ENCODE data around the gene TRIP13. TPM values are rescaled to one million over a fixed set of nuclear protein-coding genes. Genes with fewer than 3 reads are reported as not detected.
A peak's percentile ranks its signal among the peaks of the same experiment; 100 is the strongest.

The TRIP13 gene
- total RNA-seq, 1 experiment from 2014 or later = 45.9 TPM

DNA sequence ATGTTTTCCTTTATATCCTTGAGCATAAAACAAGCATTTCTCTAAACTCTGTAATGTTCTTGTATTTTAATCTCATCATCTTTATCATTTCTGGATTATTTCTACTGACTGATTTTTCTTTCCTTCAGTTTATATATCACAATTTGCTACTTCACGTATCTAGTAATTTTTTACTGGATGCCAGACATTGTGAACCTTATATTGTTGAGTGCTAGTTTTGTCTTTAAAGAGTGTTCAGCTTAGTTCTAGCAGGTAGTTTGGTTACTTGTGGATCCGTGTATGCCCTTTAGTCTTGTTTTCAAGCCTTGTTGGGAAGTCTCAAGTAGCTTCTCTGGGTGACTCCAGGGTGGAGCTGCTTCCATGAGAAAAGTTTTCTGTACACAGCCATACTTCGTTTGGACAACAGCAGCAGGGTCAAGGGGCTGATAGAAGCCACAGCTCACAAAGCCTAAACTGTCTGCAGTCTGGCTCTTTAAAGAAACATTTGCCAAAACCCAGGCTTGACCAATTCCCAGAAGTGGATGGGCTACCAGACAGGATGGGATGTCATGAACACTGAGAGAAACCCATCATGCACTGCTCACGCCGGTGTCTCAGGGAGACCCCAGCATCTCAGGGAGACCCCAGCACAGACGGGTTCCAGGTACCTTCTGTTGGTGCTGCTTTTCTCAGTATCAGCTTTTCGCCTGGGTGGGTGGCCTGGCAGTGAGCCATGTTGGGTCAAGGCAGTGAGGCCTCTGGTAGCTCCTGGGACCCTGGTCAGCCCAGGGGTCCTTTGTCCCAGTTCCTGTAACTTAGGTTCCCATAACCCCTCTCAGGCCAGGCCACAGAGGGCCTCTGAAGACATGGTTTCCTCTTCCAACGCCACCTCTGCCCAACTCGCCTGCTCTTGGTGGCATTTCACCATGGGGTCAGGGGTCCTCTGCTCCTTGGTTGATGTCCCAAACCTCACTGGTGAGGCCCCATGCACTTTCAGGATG is 29.1 kb downstream of the TRIP13 start:
- Histone ChIP-seq H3K4me1 (ENCODE audit: control insufficient read depth, insufficient read depth, low read length) (peaks cover 20% of the 10 kb centered on the region), H3K27ac (ENCODE audit: low read length) (no peak overlapping the region; the same call in 1 of the 2 replicates), H3K4me3 (ENCODE audit: low read depth in 2 of 2, low read length in 2 of 2) (no peak overlapping the region), H3K9me3 (ENCODE audit: control insufficient read depth, insufficient read depth, low read depth, low read length) (no peaks in the 10 kb centered on the region), H3K27me3 (ENCODE audit: control insufficient read depth, insufficient read depth, low read length) (no peaks in the 10 kb centered on the region; the same call in 1 of the 2 replicates), H3K36me3 (ENCODE audit: control insufficient read depth, insufficient read depth, low read length) (peaks cover 10% of the 10 kb centered on the region)
- TF ChIP-seq, protein P1, sequence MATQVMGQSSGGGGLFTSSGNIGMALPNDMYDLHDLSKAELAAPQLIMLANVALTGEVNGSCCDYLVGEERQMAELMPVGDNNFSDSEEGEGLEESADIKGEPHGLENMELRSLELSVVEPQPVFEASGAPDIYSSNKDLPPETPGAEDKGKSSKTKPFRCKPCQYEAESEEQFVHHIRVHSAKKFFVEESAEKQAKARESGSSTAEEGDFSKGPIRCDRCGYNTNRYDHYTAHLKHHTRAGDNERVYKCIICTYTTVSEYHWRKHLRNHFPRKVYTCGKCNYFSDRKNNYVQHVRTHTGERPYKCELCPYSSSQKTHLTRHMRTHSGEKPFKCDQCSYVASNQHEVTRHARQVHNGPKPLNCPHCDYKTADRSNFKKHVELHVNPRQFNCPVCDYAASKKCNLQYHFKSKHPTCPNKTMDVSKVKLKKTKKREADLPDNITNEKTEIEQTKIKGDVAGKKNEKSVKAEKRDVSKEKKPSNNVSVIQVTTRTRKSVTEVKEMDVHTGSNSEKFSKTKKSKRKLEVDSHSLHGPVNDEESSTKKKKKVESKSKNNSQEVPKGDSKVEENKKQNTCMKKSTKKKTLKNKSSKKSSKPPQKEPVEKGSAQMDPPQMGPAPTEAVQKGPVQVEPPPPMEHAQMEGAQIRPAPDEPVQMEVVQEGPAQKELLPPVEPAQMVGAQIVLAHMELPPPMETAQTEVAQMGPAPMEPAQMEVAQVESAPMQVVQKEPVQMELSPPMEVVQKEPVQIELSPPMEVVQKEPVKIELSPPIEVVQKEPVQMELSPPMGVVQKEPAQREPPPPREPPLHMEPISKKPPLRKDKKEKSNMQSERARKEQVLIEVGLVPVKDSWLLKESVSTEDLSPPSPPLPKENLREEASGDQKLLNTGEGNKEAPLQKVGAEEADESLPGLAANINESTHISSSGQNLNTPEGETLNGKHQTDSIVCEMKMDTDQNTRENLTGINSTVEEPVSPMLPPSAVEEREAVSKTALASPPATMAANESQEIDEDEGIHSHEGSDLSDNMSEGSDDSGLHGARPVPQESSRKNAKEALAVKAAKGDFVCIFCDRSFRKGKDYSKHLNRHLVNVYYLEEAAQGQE (IDR thresholded peaks at IDR 0.05; ENCODE audit: insufficient read depth in 1 of 2, low read depth in 2 of 2, low read length in 1 of 2) = no peak
- TF ChIP-seq CTCF (IDR thresholded peaks at IDR 0.05) (no peak), TCF7L2 (IDR thresholded peaks at IDR 0.05; ENCODE audit: low read depth, low read length) (no peak), POLR2AphosphoS5 (IDR thresholded peaks at IDR 0.05; ENCODE audit: low read depth, low read length) (no peak), SIN3A (IDR thresholded peaks at IDR 0.05; ENCODE audit: borderline replicate concordance, insufficient read depth, low read depth, low read length) (no peak)
- CTCF ChIA-PET = interaction anchor here (1.0 kb wide), 2 partner anchors 86 to 132 kb away, joined by 3 to 6 read pairs; no protein-coding TSS in a partner anchor
- no TSS peak for BruUV-seq (replicated peaks)
- DNase-seq (ENCODE audit: low read depth, low spot score) = no peak
- intact Hi-C loops (cut with micrococcal nuclease; ENCODE audit: unreplicated experiment) (loop anchor here (2.0 to 5.0 kb wide), 2 partner anchors 91 to 245 kb away; no protein-coding TSS in a partner anchor), in situ Hi-C loops (cut with HindIII; ENCODE audit: low pct_unique_long_range_greater_than_20kb, low sequenced_read_pairs) (no loop called here)
- ATAC-seq = no peak
- POLR2A ChIA-PET = no interaction called here

- in situ Hi-C loops (cut with HindIII; ENCODE audit: low pct_unique_long_range_greater_than_20kb, low sequenced_read_pairs) (no loop called here), intact Hi-C loops (cut with micrococcal nuclease; ENCODE audit: unreplicated experiment) (loop anchor here (2.0 to 5.0 kb wide), 2 partner anchors 90 to 244 kb away; no protein-coding TSS in a partner anchor)
- ChIA-PET POLR2A (interaction anchor here (0.7 kb wide), 1 partner anchor 85 kb away, joined by 3 read pairs; no protein-coding TSS in a partner anchor), CTCF (interaction anchor here (1.0 to 1.4 kb wide), 4 partner anchors 85 to 245 kb away, joined by 3 to 10 read pairs (median 4); no protein-coding TSS in a partner anchor)
- Histone ChIP-seq H3K27ac (ENCODE audit: low read length) (peak overlapping the region; percentile 40; the same call in 1 of the 2 replicates), H3K4me3 (ENCODE audit: low read depth in 2 of 2, low read length in 2 of 2) (no peak overlapping the region), H3K9me3 (ENCODE audit: control insufficient read depth, insufficient read depth, low read depth, low read length) (no peaks in the 10 kb centered on the region), H3K4me1 (ENCODE audit: control insufficient read depth, insufficient read depth, low read length) (peaks cover 20% of the 10 kb centered on the region), H3K36me3 (ENCODE audit: control insufficient read depth, insufficient read depth, low read length) (peaks cover 6% of the 10 kb centered on the region), H3K27me3 (ENCODE audit: control insufficient read depth, insufficient read depth, low read length) (no peaks in the 10 kb centered on the region; the same call in 1 of the 2 replicates)
- peak; percentile 42 for ATAC-seq
- no peak for DNase-seq (ENCODE audit: low read depth, low spot score)
- BruUV-seq (replicated peaks) = no TSS peak
- TF ChIP-seq SIN3A (IDR thresholded peaks at IDR 0.05; ENCODE audit: borderline replicate concordance, insufficient read depth, low read depth, low read length) = no peak
- no peak for TF ChIP-seq TCF7L2 (IDR thresholded peaks at IDR 0.05; ENCODE audit: low read depth, low read length)
- TF ChIP-seq, protein P1 (IDR thresholded peaks at IDR 0.05; ENCODE audit: insufficient read depth in 1 of 2, low read depth in 2 of 2, low read length in 1 of 2) = no peak
- TF ChIP-seq CTCF (IDR thresholded peaks at IDR 0.05) = no peak
- TF ChIP-seq POLR2AphosphoS5 (IDR thresholded peaks at IDR 0.05; ENCODE audit: low read depth, low read length) = no peak
Measured at GRCh38 chr5:922436-923280, 30.0 kb downstream of the TRIP13 start.

Data from Panc1 (cell line).